ENCODE measurements around the gene DNAH2. TPM values are rescaled to one million over a fixed set of nuclear protein-coding genes. Genes with fewer than 3 reads are reported as not detected.

Gene DNAH2
- total RNA-seq, 1 experiment from 2014 or later, result 2.0 TPM

- Histone ChIP-seq H3K9me2 (ENCODE audit: insufficient read depth) (no peaks in the 10 kb centered on the region), H3K4me3 (replicated peaks in 1 of 2; ENCODE audit: low read depth in 1 of 2, low read length in 2 of 2) (no peak overlapping the region), H3K27me3 (ENCODE audit: insufficient read depth, low read length) (no peaks in the 10 kb centered on the region), H3K36me3 (ENCODE audit: control insufficient read depth in 1 of 2, insufficient read depth in 2 of 2, low read length in 2 of 2) (peaks cover 17 to 19% of the 10 kb centered on the region in 2 experiments), H3K9ac (ENCODE audit: low read length) (no peak overlapping the region), H3K4me2 (ENCODE audit: low read length) (no peak overlapping the region), H3K4me1 (ENCODE audit: control insufficient read depth in 1 of 2, insufficient read depth in 2 of 2, low read length in 2 of 2) (no peaks in the 10 kb centered on the region), H3K27ac (ENCODE audit: low read depth, low read length) (no peak overlapping the region), H3K9me3 (ENCODE audit: control insufficient read depth in 1 of 2, insufficient read depth in 1 of 2, low read depth in 1 of 2, low read length in 2 of 2) (peaks cover 0 to 5% of the 10 kb centered on the region in 2 experiments; a peak in 1 of 4 replicates), H2AFZ (ENCODE audit: low read depth, low read length, poor library complexity, severe bottlenecking) (no peak overlapping the region), H3K79me2 (ENCODE audit: insufficient read depth, low read length) (peaks cover 14% of the 10 kb centered on the region), H4K20me1 (ENCODE audit: insufficient read depth) (no peaks in the 10 kb centered on the region)
- ChIA-PET CTCF (no interaction called here), RAD21 (ENCODE audit: low non-redundant PET in 1 of 2, low total read pairs in 2 of 2, uncharacterized antibody in 2 of 2, unreplicated experiment in 2 of 2) (no interaction called here), POLR2A (no interaction called here)
- no TSS peak for BruUV-seq (replicated peaks)
- intact Hi-C loops (cut with micrococcal nuclease), result no loop called here
- no peak for TF ChIP-seq SIN3A (IDR thresholded peaks at IDR 0.05; ENCODE audit: low read depth)
- no peak for TF ChIP-seq CTCF (IDR thresholded peaks at IDR 0.05 in 2 of 3, conservative IDR thresholded peaks at IDR 0.05 in 1 of 3; ENCODE audit: borderline replicate concordance in 1 of 3, insufficient read depth in 1 of 3, low read depth in 2 of 3, low read length in 2 of 3)
- TF ChIP-seq, protein P1, sequence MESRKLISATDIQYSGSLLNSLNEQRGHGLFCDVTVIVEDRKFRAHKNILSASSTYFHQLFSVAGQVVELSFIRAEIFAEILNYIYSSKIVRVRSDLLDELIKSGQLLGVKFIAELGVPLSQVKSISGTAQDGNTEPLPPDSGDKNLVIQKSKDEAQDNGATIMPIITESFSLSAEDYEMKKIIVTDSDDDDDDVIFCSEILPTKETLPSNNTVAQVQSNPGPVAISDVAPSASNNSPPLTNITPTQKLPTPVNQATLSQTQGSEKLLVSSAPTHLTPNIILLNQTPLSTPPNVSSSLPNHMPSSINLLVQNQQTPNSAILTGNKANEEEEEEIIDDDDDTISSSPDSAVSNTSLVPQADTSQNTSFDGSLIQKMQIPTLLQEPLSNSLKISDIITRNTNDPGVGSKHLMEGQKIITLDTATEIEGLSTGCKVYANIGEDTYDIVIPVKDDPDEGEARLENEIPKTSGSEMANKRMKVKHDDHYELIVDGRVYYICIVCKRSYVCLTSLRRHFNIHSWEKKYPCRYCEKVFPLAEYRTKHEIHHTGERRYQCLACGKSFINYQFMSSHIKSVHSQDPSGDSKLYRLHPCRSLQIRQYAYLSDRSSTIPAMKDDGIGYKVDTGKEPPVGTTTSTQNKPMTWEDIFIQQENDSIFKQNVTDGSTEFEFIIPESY (IDR thresholded peaks at IDR 0.05; ENCODE audit: extremely low read depth, insufficient replicate concordance, low read length), result no peak
- no peak for TF ChIP-seq TCF7L2 (IDR thresholded peaks at IDR 0.05; ENCODE audit: borderline replicate concordance, extremely low read depth, insufficient read depth, insufficient read length)
- no peak for DNase-seq (ENCODE audit: low read depth, low spot score)
- no peak for ATAC-seq
Observed at GRCh38 chr17:7677388-7678067, 40.0 kb upstream of the DNAH2 start.
